Common myeloid progenitor, CD34-positive (primary cell): ENCODE results near the gene SLC13A1.

Experiments
- CTCF ChIA-PET: fragments of 350-600 bp; sonication (Branson Sonifier 250); formaldehyde crosslinking; loops from one replicate; lab custom pipeline; 2021; ENCODE audit warnings: antibody characterized with exemption; lab: Charles Lee
- POLR2A ChIA-PET: fragments of 350-600 bp; sonication (Branson Sonifier 250); formaldehyde crosslinking; loops from one replicate; lab custom pipeline; 2021; ENCODE audit warnings: antibody characterized with exemption; lab: Charles Lee
- DNase-seq, 3 donors: peaks; one replicate each; pipeline versions ENCODE4 v3.0.0 to v3.0.0-alpha.2; 2013
- H3K27ac ChIP-seq, 2 experiments: 1 replicate in 1 of 2; 2 replicates in 1 of 2; pipeline ENCODE4 v1.7.0; 2013; ENCODE audit warnings: inconsistent platforms in 2 of 2, low read length in 2 of 2, mild to moderate bottlenecking in 2 of 2, low read depth in 1 of 2, moderate library complexity in 1 of 2; ENCODE audit not compliant: severe bottlenecking in 2 of 2, insufficient read depth in 1 of 2, poor library complexity in 1 of 2
- H3K27me3 ChIP-seq, 5 experiments: replicated peaks in 2 of 5; 1 replicate in 3 of 5; 2 replicates in 2 of 5; pipeline versions ENCODE4 v1.6.1 to v1.7.0; 2013; ENCODE audit warnings: low read length in 4 of 5, mild to moderate bottlenecking in 2 of 5, moderate library complexity in 2 of 5, inconsistent platforms in 1 of 5; ENCODE audit not compliant: insufficient read depth in 5 of 5, control insufficient read depth in 4 of 5
- H3K36me3 ChIP-seq, 4 experiments: 1 replicate in 2 of 4; 2 replicates in 2 of 4; pipeline versions ENCODE4 v1.6.1 to v1.7.0; 2013; ENCODE audit warnings: low read length in 3 of 4, control low read depth in 1 of 4, mild to moderate bottlenecking in 1 of 4; ENCODE audit not compliant: control insufficient read depth in 4 of 4, insufficient read depth in 4 of 4
- H3K4me1 ChIP-seq, 4 experiments: 1 replicate in 3 of 4; 2 replicates in 1 of 4; pipeline versions ENCODE4 v1.6.1 to v1.7.1; 2013; ENCODE audit warnings: low read length in 3 of 4, mild to moderate bottlenecking in 3 of 4, control low read depth in 1 of 4, inconsistent platforms in 1 of 4, moderate library complexity in 1 of 4; ENCODE audit not compliant: control insufficient read depth in 4 of 4, insufficient read depth in 4 of 4; ENCODE audit errors: control extremely low read depth in 1 of 4
- H3K4me3 ChIP-seq, 7 experiments: 1 replicate in 4 of 7; 2 replicates in 3 of 7; pipeline versions ENCODE4 v1.5.1 to v1.7.0; 2013; ENCODE audit warnings: mild to moderate bottlenecking in 7 of 7, low read length in 6 of 7, moderate library complexity in 6 of 7, inconsistent platforms in 2 of 7, low read depth in 2 of 7, control low read depth in 1 of 7; ENCODE audit not compliant: insufficient read depth in 4 of 7, control insufficient read depth in 1 of 7; ENCODE audit errors: extremely low read depth in 1 of 7
- H3K9me3 ChIP-seq, 5 experiments: 1 replicate in 4 of 5; 2 replicates in 1 of 5; pipeline versions ENCODE4 v1.6.1 to v1.7.1; 2013; ENCODE audit warnings: low read length in 4 of 5, mild to moderate bottlenecking in 2 of 5, inconsistent platforms in 1 of 5, low read depth in 1 of 5, moderate library complexity in 1 of 5; ENCODE audit not compliant: control insufficient read depth in 4 of 5, insufficient read depth in 2 of 5; ENCODE audit errors: control extremely low read depth in 1 of 5
- WGBS: methylation state at CpG from one replicate; pipeline ENCODE4 v1.1.5; 2013; ENCODE audit not compliant: insufficient coverage; 5-methylcytosine and 5-hydroxymethylcytosine counted together

SLC13A1 gene

GRCh38 chr7:123211545-123211944 is 11.8 kb upstream of the SLC13A1 start:
- H3K36me3 ChIP-seq = no peaks in the 10 kb centered on the region
- POLR2A ChIA-PET = no interaction called here
- H3K27ac ChIP-seq = no peak overlapping the region
- H3K27me3 ChIP-seq = no peaks in the 10 kb centered on the region
- peaks cover 0 to 2% (median 0%) of the 10 kb centered on the region in 5 experiments for H3K9me3 ChIP-seq
- H3K4me3 ChIP-seq = no peak overlapping the region
- H3K4me1 ChIP-seq = no peaks in the 10 kb centered on the region
- CTCF ChIA-PET = no interaction called here
- WGBS = 100% methylated on average over 2 of the region's 2 CpGs
- no peak for DNase-seq

GRCh38 chr7:123210986-123211385 is 11.2 kb upstream of the SLC13A1 start:
- 100% methylated on average over 1 of the region's 5 CpGs for WGBS
- Histone ChIP-seq H3K9me3 (peaks cover 0 to 2% (median 0%) of the 10 kb centered on the region in 5 experiments), H3K27me3 (no peaks in the 10 kb centered on the region), H3K36me3 (no peaks in the 10 kb centered on the region), H3K4me3 (no peak overlapping the region), H3K4me1 (no peaks in the 10 kb centered on the region), H3K27ac (no peak overlapping the region)
- POLR2A ChIA-PET = no interaction called here
- CTCF ChIA-PET = no interaction called here
- no peak for DNase-seq

DNA sequence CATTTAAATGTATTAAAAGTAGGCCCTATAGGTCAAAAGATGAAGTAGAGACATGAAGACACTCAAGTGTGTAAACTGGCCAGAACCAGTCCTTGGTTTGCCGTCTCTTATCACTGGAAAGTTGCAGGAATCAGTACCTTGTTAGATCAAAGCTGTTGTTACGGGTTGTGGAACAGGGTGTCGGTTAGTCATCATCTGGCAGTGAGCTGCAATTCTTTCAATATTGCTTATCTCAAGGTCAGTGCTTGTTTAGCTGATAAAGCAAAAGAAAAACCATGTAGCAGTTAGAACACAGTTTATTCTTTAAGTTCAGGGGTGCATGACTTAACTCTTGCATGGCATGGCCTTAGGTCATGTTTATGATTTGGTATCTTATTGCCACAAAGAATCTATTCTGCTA is 10.0 kb upstream of the SLC13A1 start:
- WGBS = 96% methylated on average over 3 of the region's 3 CpGs
- Histone ChIP-seq H3K4me1 (no peaks in the 10 kb centered on the region), H3K9me3 (peaks cover 0 to 2% (median 0%) of the 10 kb centered on the region in 5 experiments), H3K4me3 (no peak overlapping the region), H3K36me3 (no peaks in the 10 kb centered on the region), H3K27ac (no peak overlapping the region), H3K27me3 (no peaks in the 10 kb centered on the region)
- no peak for DNase-seq
- POLR2A ChIA-PET = no interaction called here
- CTCF ChIA-PET = no interaction called here

- Histone ChIP-seq H3K4me1 (no peaks in the 10 kb centered on the region), H3K36me3 (no peaks in the 10 kb centered on the region), H3K27me3 (no peaks in the 10 kb centered on the region), H3K4me3 (no peak overlapping the region), H3K27ac (no peak overlapping the region), H3K9me3 (no peaks in the 10 kb centered on the region)
- ChIA-PET CTCF (no interaction called here), POLR2A (no interaction called here)
- no peak for DNase-seq
- WGBS = 55% methylated on average over 3 of the region's 3 CpGs
Observed at GRCh38 chr7:123208793-123209192, 9.0 kb upstream of the SLC13A1 start.

DNA sequence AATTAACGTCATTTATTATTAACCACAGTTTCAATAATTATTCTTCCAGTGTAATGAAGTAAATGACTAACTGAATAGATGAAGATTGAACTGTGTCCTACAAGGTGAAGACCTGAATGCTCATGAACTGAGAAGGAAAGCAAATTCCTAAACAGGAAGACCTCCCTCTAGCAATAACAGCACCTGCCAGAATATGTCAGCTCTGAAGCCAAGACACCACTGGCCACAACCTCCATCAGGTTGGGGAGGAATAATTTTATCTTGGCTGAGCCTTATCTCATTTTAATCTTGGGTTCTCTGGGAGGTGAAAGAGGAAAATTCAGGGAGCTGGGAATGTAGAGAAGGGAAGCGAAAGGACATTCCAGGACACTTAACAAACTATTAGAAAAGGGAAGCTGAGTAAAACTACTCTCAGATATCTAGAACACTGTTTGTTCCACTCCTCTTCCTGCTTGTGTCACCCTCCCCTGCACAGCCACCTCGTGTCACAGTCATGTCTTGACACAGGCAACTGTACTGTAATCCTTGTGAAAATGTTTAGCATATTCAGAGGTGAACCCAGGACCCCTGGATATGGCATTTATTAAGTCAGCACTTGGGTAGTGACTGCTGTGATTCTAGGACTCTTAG is 4.6 kb upstream of the SLC13A1 start:
- no peak for DNase-seq
- no peaks in the 10 kb centered on the region for H3K4me1 ChIP-seq
- H3K4me3 ChIP-seq = no peak overlapping the region
- no peaks in the 10 kb centered on the region for H3K9me3 ChIP-seq
- no peak overlapping the region for H3K27ac ChIP-seq
- POLR2A ChIA-PET = no interaction called here
- H3K36me3 ChIP-seq = no peaks in the 10 kb centered on the region
- CTCF ChIA-PET = no interaction called here
- WGBS = no CpG with 5 or more reads among the region's 3 CpGs
- H3K27me3 ChIP-seq = no peaks in the 10 kb centered on the region

GRCh38 chr7:123201901-123202300 is 2.1 kb upstream of the SLC13A1 start:
- no peaks in the 10 kb centered on the region for H3K27me3 ChIP-seq
- H3K9me3 ChIP-seq = no peaks in the 10 kb centered on the region
- 50% methylated on average over 2 of the region's 3 CpGs for WGBS
- DNase-seq = no peak
- H3K27ac ChIP-seq = no peak overlapping the region
- ChIA-PET POLR2A (no interaction called here), CTCF (no interaction called here)
- no peaks in the 10 kb centered on the region for H3K36me3 ChIP-seq
- no peaks in the 10 kb centered on the region for H3K4me1 ChIP-seq
- no peak overlapping the region for H3K4me3 ChIP-seq

DNA sequence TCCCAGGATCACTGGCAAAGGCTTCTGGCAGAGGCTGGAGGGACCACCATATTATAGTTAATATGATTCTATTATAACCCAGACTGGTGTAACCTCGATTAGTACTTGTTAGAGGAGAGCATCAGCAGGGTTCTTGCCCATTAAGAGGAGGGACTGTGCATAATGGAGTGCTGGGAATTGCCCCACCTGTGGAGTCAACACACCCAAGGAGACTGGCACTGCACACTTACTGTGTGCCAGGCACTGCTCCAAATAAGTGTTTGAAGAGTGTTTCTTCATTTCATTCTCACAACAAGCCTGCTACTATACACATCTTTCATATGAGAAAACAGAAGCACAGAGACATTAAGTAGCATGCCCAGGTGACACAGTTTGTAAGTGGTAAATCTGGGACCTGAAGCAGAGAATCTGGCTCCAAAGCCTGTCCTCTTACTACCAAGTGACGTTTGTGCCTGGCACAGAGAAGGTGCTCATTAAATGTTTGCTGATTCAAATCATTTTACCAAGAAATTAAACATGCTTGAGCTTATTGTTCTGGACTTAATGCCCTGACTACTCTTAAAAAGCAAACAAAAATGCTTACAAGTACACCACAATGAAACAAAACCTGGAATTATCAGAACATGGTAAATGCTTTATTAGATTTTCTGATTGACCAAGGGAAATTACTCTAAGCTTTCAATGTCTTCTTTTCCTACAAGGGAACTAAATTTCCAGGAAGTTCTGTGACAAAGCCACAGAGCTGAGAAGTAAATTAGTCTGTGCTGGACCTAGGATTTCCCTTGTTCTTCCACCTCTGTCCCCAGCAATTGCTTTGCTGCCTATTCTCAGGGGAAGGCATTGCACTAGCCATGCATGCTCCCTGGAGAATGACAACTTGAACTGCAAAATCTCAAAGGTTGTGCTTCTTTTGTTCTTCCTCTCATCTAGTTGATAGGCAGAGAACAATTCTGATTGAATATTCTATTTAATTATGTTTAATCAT is 809 bp downstream of the SLC13A1 start:
- Histone ChIP-seq H3K36me3 (no peaks in the 10 kb centered on the region), H3K27me3 (no peaks in the 10 kb centered on the region), H3K4me1 (no peaks in the 10 kb centered on the region), H3K4me3 (no peak overlapping the region), H3K9me3 (no peaks in the 10 kb centered on the region), H3K27ac (no peak overlapping the region)
- DNase-seq = no peak
- ChIA-PET CTCF (no interaction called here), POLR2A (no interaction called here)
- WGBS = 86% methylated on average over 1 of the region's 2 CpGs
